ENCODE measurements around the gene ANKRD27. TPM values are rescaled to one million over a fixed set of nuclear protein-coding genes. Genes with fewer than 3 reads are reported as not detected.
A peak's percentile ranks its signal among the peaks of the same experiment; 100 is the strongest.

Gene ANKRD27
- total RNA-seq, 1 donor from 2014 or later: 37.0 TPM

GRCh38 chr19:32646556-32646955, 28.4 kb downstream of the ANKRD27 start:
- Mint-ChIP-seq H3K27me3 (no peaks in the 10 kb centered on the region), H3K4me1 (ENCODE audit: unreplicated experiment) (peaks cover 1% of the 10 kb centered on the region), H3K27ac (peak overlapping the region; percentile 59), H3K36me3 (peaks cover 23% of the 10 kb centered on the region), H3K9me3 (no peaks in the 10 kb centered on the region), H3K4me3 (no peak overlapping the region)
- no peak for TF ChIP-seq CTCF (conservative IDR thresholded peaks at IDR 0.05)
- DNase-seq (ENCODE audit: extremely low spot score, unreplicated experiment): no peak

- no peaks in the 10 kb centered on the region for H3K4me1 Mint-ChIP-seq (ENCODE audit: unreplicated experiment)
- H3K27ac Mint-ChIP-seq: no peak overlapping the region
- H3K27me3 Mint-ChIP-seq: no peaks in the 10 kb centered on the region
- H3K9me3 Mint-ChIP-seq: no peaks in the 10 kb centered on the region
- no peak for TF ChIP-seq CTCF (conservative IDR thresholded peaks at IDR 0.05)
- peaks cover 27% of the 10 kb centered on the region for H3K36me3 Mint-ChIP-seq
- H3K4me3 Mint-ChIP-seq: no peak overlapping the region
- no peak for DNase-seq (ENCODE audit: extremely low spot score, unreplicated experiment)
Measured at GRCh38 chr19:32642771-32643170, 32.2 kb downstream of the ANKRD27 start.

GRCh38 chr19:32638625-32639024, 36.4 kb downstream of the ANKRD27 start:
- Mint-ChIP-seq H3K9me3 (no peaks in the 10 kb centered on the region), H3K27ac (no peak overlapping the region), H3K36me3 (peaks cover 34% of the 10 kb centered on the region), H3K4me3 (no peak overlapping the region), H3K27me3 (no peaks in the 10 kb centered on the region), H3K4me1 (ENCODE audit: unreplicated experiment) (no peaks in the 10 kb centered on the region)
- DNase-seq (ENCODE audit: extremely low spot score, unreplicated experiment): no peak
- no peak for TF ChIP-seq CTCF (conservative IDR thresholded peaks at IDR 0.05)

GRCh38 chr19:32637480-32637879, 37.5 kb downstream of the ANKRD27 start:
- TF ChIP-seq CTCF (conservative IDR thresholded peaks at IDR 0.05): no peak
- Mint-ChIP-seq H3K9me3 (no peaks in the 10 kb centered on the region), H3K27me3 (no peaks in the 10 kb centered on the region), H3K27ac (no peak overlapping the region), H3K4me1 (ENCODE audit: unreplicated experiment) (no peaks in the 10 kb centered on the region), H3K4me3 (no peak overlapping the region), H3K36me3 (peaks cover 29% of the 10 kb centered on the region)
- no peak for DNase-seq (ENCODE audit: extremely low spot score, unreplicated experiment)

- no peak for TF ChIP-seq CTCF (conservative IDR thresholded peaks at IDR 0.05)
- no peak overlapping the region for H3K4me3 Mint-ChIP-seq
- DNase-seq (ENCODE audit: extremely low spot score, unreplicated experiment): no peak
- H3K27me3 Mint-ChIP-seq: no peaks in the 10 kb centered on the region
- peaks cover 15% of the 10 kb centered on the region for H3K36me3 Mint-ChIP-seq
- no peaks in the 10 kb centered on the region for H3K4me1 Mint-ChIP-seq (ENCODE audit: unreplicated experiment)
- H3K9me3 Mint-ChIP-seq: no peaks in the 10 kb centered on the region
- no peak overlapping the region for H3K27ac Mint-ChIP-seq
Measured at GRCh38 chr19:32631381-32631780, 43.6 kb downstream of the ANKRD27 start.

GRCh38 chr19:32630338-32630737, 44.6 kb downstream of the ANKRD27 start:
- H3K36me3 Mint-ChIP-seq: peaks cover 15% of the 10 kb centered on the region
- no peaks in the 10 kb centered on the region for H3K27me3 Mint-ChIP-seq
- H3K27ac Mint-ChIP-seq: no peak overlapping the region
- H3K4me1 Mint-ChIP-seq (ENCODE audit: unreplicated experiment): no peaks in the 10 kb centered on the region
- DNase-seq (ENCODE audit: extremely low spot score, unreplicated experiment): no peak
- no peak overlapping the region for H3K4me3 Mint-ChIP-seq
- no peaks in the 10 kb centered on the region for H3K9me3 Mint-ChIP-seq
- TF ChIP-seq CTCF (conservative IDR thresholded peaks at IDR 0.05): no peak

Data from type B pancreatic cell (in vitro differentiated cells).